A549 (cell line): ENCODE data around the gene LEUTX.

ENCODE experiments used
- CEBPB ChIP-seq, 2 experiments: fragments of >200 bp in 1 of 2; sonication (Bioruptor Twin) in 1 of 2; formaldehyde crosslinking in 1 of 2; IDR thresholded peaks; 2 replicates each; pipeline ENCODE4 v1.6.1; 2012 to 2016
- HDAC2 ChIP-seq: fragments of 200-600 bp; sonication (generic); IDR thresholded peaks from 2 replicates; pipeline ENCODE4 v1.6.1; 2016
- MAZ ChIP-seq: fragments of 150-350 bp; IDR thresholded peaks from 2 replicates; pipeline ENCODE4 v1.6.1; 2014; ENCODE audit warnings: antibody characterized with exemption, low read depth, low read length, borderline replicate concordance
- NPAS2 ChIP-seq: fragments of 250-450 bp; sonication (Bioruptor Pico); IDR thresholded peaks from 2 replicates; pipeline ENCODE4 v1.8.0; 2022; ENCODE audit warnings: mild to moderate bottlenecking, moderate library complexity, borderline replicate concordance
- PHF8 ChIP-seq: fragments of 200-600 bp; sonication (generic); IDR thresholded peaks from 2 replicates; pipeline ENCODE4 v1.6.1; 2016; ENCODE audit warnings: low read depth, mild to moderate bottlenecking, antibody characterized with exemption, moderate library complexity, borderline replicate concordance
- POLR2A ChIP-seq: IDR thresholded peaks from 2 replicates; pipeline ENCODE4 v1.6.1; 2012; ENCODE audit warnings: mild to moderate bottlenecking, low read length
- POLR2AphosphoS2 ChIP-seq: conservative IDR thresholded peaks from 2 replicates; pipeline ENCODE4 v1.6.1; 2012; ENCODE audit warnings: low read length, improper control_type of control experiment, inconsistent platforms
- RCOR1 ChIP-seq: fragments of 150-350 bp; IDR thresholded peaks from 2 replicates; pipeline ENCODE4 v1.6.1; 2014; ENCODE audit warnings: antibody characterized with exemption, low read length, low read depth
- TF ChIP-seq, protein P1 (sequence below): fragments of >200 bp; sonication (Bioruptor Twin); formaldehyde crosslinking; IDR thresholded peaks from 3 replicates; pipeline ENCODE4 v1.5.1; 2016
- TF ChIP-seq, protein P2 (sequence below): fragments of >200 bp; sonication (Bioruptor Twin); formaldehyde crosslinking; IDR thresholded peaks from 3 replicates; pipeline ENCODE4 v1.6.1; 2016
- TF ChIP-seq, protein P3 (sequence below): IDR thresholded peaks from 2 replicates; pipeline ENCODE4 v1.6.1; 2012
- TF ChIP-seq, protein P4 (sequence below): fragments of 450-650 bp; IDR thresholded peaks from 2 replicates; pipeline ENCODE4 v1.6.1; 2014; ENCODE audit warnings: antibody characterized with exemption
- TF ChIP-seq, protein P5 (sequence below): IDR thresholded peaks from 2 replicates; pipeline ENCODE4 v1.6.1; 2012

DNA sequence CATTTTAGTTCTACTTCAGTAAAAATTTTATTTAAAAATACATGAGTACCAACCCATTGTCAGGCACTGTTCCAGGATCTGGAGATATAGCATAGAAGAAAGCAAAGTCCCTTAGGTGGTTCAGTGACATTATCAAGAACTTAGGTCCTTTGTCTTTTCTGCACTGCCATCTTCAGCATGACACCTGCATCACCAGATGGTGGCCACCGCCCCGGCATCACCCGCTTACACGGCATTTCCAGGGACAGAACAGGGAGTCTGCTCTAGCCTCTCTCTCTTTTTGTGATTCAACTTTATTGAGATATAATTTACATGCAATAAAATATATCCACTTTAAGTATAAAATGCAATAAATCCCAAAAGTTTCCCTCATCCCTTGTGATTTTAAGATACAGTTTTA is 31.8 kb downstream of the LEUTX start:
- no peak for TF ChIP-seq HDAC2
- TF ChIP-seq, protein P1, sequence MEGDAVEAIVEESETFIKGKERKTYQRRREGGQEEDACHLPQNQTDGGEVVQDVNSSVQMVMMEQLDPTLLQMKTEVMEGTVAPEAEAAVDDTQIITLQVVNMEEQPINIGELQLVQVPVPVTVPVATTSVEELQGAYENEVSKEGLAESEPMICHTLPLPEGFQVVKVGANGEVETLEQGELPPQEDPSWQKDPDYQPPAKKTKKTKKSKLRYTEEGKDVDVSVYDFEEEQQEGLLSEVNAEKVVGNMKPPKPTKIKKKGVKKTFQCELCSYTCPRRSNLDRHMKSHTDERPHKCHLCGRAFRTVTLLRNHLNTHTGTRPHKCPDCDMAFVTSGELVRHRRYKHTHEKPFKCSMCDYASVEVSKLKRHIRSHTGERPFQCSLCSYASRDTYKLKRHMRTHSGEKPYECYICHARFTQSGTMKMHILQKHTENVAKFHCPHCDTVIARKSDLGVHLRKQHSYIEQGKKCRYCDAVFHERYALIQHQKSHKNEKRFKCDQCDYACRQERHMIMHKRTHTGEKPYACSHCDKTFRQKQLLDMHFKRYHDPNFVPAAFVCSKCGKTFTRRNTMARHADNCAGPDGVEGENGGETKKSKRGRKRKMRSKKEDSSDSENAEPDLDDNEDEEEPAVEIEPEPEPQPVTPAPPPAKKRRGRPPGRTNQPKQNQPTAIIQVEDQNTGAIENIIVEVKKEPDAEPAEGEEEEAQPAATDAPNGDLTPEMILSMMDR, result no peak
- TF ChIP-seq PHF8, result no peak
- no peak for TF ChIP-seq MAZ
- no peak for TF ChIP-seq POLR2A
- no peak for TF ChIP-seq POLR2AphosphoS2
- TF ChIP-seq, protein P2, sequence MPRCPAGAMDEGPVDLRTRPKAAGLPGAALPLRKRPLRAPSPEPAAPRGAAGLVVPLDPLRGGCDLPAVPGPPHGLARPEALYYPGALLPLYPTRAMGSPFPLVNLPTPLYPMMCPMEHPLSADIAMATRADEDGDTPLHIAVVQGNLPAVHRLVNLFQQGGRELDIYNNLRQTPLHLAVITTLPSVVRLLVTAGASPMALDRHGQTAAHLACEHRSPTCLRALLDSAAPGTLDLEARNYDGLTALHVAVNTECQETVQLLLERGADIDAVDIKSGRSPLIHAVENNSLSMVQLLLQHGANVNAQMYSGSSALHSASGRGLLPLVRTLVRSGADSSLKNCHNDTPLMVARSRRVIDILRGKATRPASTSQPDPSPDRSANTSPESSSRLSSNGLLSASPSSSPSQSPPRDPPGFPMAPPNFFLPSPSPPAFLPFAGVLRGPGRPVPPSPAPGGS, result no peak
- TF ChIP-seq CEBPB (IDR thresholded peaks at IDR 0.05), result no peak
- TF ChIP-seq, protein P3, sequence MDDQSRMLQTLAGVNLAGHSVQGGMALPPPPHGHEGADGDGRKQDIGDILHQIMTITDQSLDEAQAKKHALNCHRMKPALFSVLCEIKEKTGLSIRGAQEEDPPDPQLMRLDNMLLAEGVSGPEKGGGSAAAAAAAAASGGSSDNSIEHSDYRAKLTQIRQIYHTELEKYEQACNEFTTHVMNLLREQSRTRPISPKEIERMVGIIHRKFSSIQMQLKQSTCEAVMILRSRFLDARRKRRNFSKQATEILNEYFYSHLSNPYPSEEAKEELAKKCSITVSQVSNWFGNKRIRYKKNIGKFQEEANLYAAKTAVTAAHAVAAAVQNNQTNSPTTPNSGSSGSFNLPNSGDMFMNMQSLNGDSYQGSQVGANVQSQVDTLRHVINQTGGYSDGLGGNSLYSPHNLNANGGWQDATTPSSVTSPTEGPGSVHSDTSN, result no peak
- TF ChIP-seq RCOR1, result no peak
- TF ChIP-seq, protein P4, sequence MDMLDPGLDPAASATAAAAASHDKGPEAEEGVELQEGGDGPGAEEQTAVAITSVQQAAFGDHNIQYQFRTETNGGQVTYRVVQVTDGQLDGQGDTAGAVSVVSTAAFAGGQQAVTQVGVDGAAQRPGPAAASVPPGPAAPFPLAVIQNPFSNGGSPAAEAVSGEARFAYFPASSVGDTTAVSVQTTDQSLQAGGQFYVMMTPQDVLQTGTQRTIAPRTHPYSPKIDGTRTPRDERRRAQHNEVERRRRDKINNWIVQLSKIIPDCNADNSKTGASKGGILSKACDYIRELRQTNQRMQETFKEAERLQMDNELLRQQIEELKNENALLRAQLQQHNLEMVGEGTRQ, result no peak
- TF ChIP-seq, protein P5, sequence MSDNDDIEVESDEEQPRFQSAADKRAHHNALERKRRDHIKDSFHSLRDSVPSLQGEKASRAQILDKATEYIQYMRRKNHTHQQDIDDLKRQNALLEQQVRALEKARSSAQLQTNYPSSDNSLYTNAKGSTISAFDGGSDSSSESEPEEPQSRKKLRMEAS, result no peak
- no peak for TF ChIP-seq NPAS2 (CRISPR knock-in tag)
